Measurements from ENCODE around the gene SERTAD2.

The SERTAD2 gene

GRCh38 chr2:64587561-64587960, 66.2 kb downstream of the SERTAD2 start:
- no peak overlapping the region for H3K4me3 ChIP-seq (ENCODE audit: low read depth, low read length)

GRCh38 chr2:64586883-64587481, 66.7 kb downstream of the SERTAD2 start:
- no peak overlapping the region for H3K4me3 ChIP-seq (ENCODE audit: low read depth, low read length)

DNA sequence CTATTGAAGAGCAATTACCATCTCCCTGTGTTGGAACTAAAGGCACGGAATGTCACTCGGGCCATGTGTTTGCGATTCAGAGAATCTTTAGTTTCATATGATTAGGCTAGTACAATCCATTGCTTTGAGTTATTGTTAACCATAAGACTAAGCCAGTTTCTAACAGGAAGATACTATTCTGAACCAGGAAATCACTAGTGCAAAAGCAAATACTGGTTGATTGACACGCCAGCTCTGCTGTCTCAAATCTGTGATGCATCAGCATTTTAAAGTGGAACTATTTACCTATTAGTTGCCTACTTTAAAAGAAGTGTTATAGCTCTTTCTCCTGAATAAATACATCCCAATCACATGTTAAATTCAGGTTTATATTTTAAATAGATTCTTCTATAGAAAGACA, 67.7 kb downstream of the SERTAD2 start:
- H3K4me3 ChIP-seq (ENCODE audit: low read depth, low read length), result no peak overlapping the region

GRCh38 chr2:64582774-64583340, 70.9 kb downstream of the SERTAD2 start:
- no peak overlapping the region for H3K4me3 ChIP-seq (ENCODE audit: low read depth, low read length)

DNA sequence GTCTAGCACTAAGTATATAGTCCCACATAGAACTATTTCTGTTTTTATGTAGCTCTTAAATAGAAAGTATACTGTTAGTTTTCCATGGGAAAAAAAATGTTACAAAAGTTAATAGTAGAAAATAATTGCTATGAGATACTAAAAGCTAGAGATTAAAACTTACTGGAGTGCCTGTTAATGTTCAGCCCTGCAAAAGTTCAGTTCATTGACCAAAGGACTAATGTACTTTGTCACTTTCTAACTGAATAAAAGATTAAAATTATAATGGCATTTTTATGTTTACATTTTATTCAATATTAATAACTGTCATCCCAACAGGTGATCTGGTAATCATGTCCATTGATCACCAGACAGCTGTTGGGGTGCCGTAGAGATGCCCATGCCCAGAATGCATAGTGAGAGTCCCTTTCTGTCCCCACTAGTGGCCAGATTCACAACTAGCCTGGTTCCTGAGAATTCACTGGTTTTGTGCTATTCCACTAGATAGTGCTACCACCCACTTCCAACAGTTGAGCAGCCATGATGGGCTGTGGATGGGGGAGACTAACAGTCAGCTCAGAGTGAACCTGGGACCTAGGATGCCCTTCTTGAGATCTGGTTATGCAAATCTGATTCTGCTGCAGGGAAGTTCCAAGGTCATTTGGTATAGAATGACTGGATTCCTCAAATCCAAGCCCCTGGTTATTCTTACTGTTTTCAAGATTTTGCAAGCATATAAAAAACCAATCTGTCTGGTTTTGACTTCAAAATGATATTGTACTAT, 71.8 kb downstream of the SERTAD2 start:
- no peak overlapping the region for H3K4me3 ChIP-seq (ENCODE audit: low read depth, low read length)
